CD14-positive monocyte (primary cell): ENCODE measurements around the gene KIF17. TPM values are rescaled to one million over a fixed set of nuclear protein-coding genes. Genes with fewer than 3 reads are reported as not detected.

ENCODE experiments used
- DNase-seq, 3 donors: peaks; one replicate each; pipeline ENCODE4 v3.0.0-alpha.2; 2011 to 2022
- H2AFZ ChIP-seq: 2 replicates; pipeline ENCODE4 v1.6.0; 2012; ENCODE audit warnings: mild to moderate bottlenecking, low read depth, low read length, inconsistent platforms; ENCODE audit not compliant: insufficient read depth, poor library complexity, severe bottlenecking
- H3K27ac ChIP-seq, 2 donors: 1 replicate in 1 of 2; 2 replicates in 1 of 2; pipeline ENCODE4 v1.5.1; 2012 to 2013; ENCODE audit warnings: low read length in 2 of 2, control low read depth in 1 of 2, inconsistent platforms in 1 of 2, low read depth in 1 of 2, mild to moderate bottlenecking in 1 of 2
- H3K27me3 ChIP-seq, 2 donors: one replicate each; pipeline versions ENCODE4 v1.6.0 to v1.6.1; 2011 to 2013; ENCODE audit warnings: low read length in 2 of 2; ENCODE audit not compliant: control insufficient read depth in 2 of 2, insufficient read depth in 2 of 2
- H3K36me3 ChIP-seq, 2 donors: replicated peaks in 1 of 2; 1 replicate in 1 of 2; 2 replicates in 1 of 2; pipeline versions ENCODE4 v1.5.1 to v1.6.1; 2012 to 2013; ENCODE audit warnings: low read length in 2 of 2, control low read depth in 1 of 2, inconsistent platforms in 1 of 2, mild to moderate bottlenecking in 1 of 2; ENCODE audit not compliant: insufficient read depth in 2 of 2, control insufficient read depth in 1 of 2
- H3K4me1 ChIP-seq, 2 donors: 1 replicate in 1 of 2; 2 replicates in 1 of 2; pipeline versions ENCODE4 v1.5.1 to v1.6.1; 2012 to 2013; ENCODE audit warnings: low read length in 2 of 2, control low read depth in 1 of 2, inconsistent platforms in 1 of 2, mild to moderate bottlenecking in 1 of 2, moderate library complexity in 1 of 2; ENCODE audit not compliant: insufficient read depth in 2 of 2, control insufficient read depth in 1 of 2
- H3K4me2 ChIP-seq: replicated peaks from 2 replicates; pipeline ENCODE3; 2012; ENCODE audit warnings: low read length, moderate library complexity, mild to moderate bottlenecking; ENCODE audit not compliant: poor library complexity, severe bottlenecking; ENCODE audit errors: extremely low read depth
- H3K4me3 ChIP-seq, 3 experiments: fragments of 200-600 bp in 1 of 3; sonication (generic) in 1 of 3; replicated peaks in 1 of 3; 1 replicate in 2 of 3; 2 replicates in 1 of 3; pipeline ENCODE4 v1.5.1; 2011 to 2013; ENCODE audit warnings: low read length in 3 of 3, mild to moderate bottlenecking in 3 of 3, control low read depth in 2 of 3, low read depth in 2 of 3, inconsistent platforms in 1 of 3, moderate library complexity in 1 of 3
- H3K79me2 ChIP-seq: 2 replicates; pipeline ENCODE4 v1.6.0; 2012; ENCODE audit warnings: mild to moderate bottlenecking, control low read depth, inconsistent platforms, low read length, moderate library complexity; ENCODE audit not compliant: insufficient read depth
- H3K9ac ChIP-seq: 2 replicates; pipeline ENCODE4 v1.6.0; 2017; ENCODE audit warnings: low read length, mild to moderate bottlenecking; ENCODE audit not compliant: insufficient read depth, poor library complexity, severe bottlenecking
- H3K9me3 ChIP-seq, 2 donors: replicated peaks in 1 of 2; 1 replicate in 1 of 2; 2 replicates in 1 of 2; pipeline versions ENCODE4 v1.5.1 to v1.6.1; 2012 to 2013; ENCODE audit warnings: low read length in 2 of 2, control low read depth in 1 of 2; ENCODE audit not compliant: control insufficient read depth in 1 of 2, insufficient read depth in 1 of 2
- H4K20me1 ChIP-seq: 2 replicates; pipeline ENCODE4 v1.6.0; 2012; ENCODE audit warnings: mild to moderate bottlenecking, low read length, control low read depth, moderate library complexity; ENCODE audit not compliant: insufficient read depth
- H3K27ac Mint-ChIP-seq, 7 donors: one replicate each; pipeline ENCODE4 v1.8.0; 2020; ENCODE audit warnings: mild to moderate bottlenecking in 7 of 7, mixed read lengths in 7 of 7, moderate library complexity in 6 of 7, inconsistent platforms in 2 of 7
- H3K27me3 Mint-ChIP-seq, 3 donors: one replicate each; pipeline ENCODE4 v1.8.0; 2021 to 2022; ENCODE audit warnings: low read depth in 3 of 3, mild to moderate bottlenecking in 3 of 3, mixed read lengths in 3 of 3, moderate library complexity in 3 of 3, inconsistent platforms in 1 of 3
- H3K36me3 Mint-ChIP-seq, 2 donors: one replicate each; pipeline ENCODE4 v1.8.0; 2020; ENCODE audit warnings: mixed read lengths in 2 of 2, inconsistent platforms in 1 of 2, mild to moderate bottlenecking in 1 of 2
- H3K4me1 Mint-ChIP-seq: one replicate; pipeline ENCODE4 v1.8.0; 2020; ENCODE audit warnings: mild to moderate bottlenecking, mixed read lengths
- H3K4me3 Mint-ChIP-seq, 2 donors: one replicate each; pipeline ENCODE4 v1.8.0; 2020; ENCODE audit warnings: mild to moderate bottlenecking in 2 of 2, mixed read lengths in 2 of 2, moderate library complexity in 1 of 2
- H3K9me3 Mint-ChIP-seq, 7 donors: one replicate each; pipeline ENCODE4 v1.8.0; 2020 to 2022; ENCODE audit warnings: mixed read lengths in 7 of 7, mild to moderate bottlenecking in 6 of 7, moderate library complexity in 6 of 7, inconsistent platforms in 2 of 7
- CTCF ChIP-seq: fragments of 200-600 bp; IDR thresholded peaks from one replicate; pipeline ENCODE4 v1.8.0; 2022; ENCODE audit warnings: antibody characterized with exemption, mild to moderate bottlenecking
- WGBS: methylation state at CpG from one replicate; pipeline ENCODE4 v1.1.5; 2013; ENCODE audit warnings: missing lambda C conversion rate; ENCODE audit not compliant: insufficient coverage; 5-methylcytosine and 5-hydroxymethylcytosine counted together
- intact Hi-C, 2 donors: fragments of 100-400 bp; cut with micrococcal nuclease; formaldehyde crosslinking; loops; one replicate each; pipeline versions ENCODE4 v1.15.0 to v1.15.1; 2023
- polyA plus RNA-seq, 3 donors: library from polyadenylated mRNA; depleted of rRNA in 1 of 3; unstranded in 2 of 3; stranded (reverse) in 1 of 3; fragments of 300-500 nt in 2 of 3; fragments of >200 nt in 1 of 3; fragmentation: Illumina TruSeq in 2 of 3; gene quantifications; 1 replicate in 2 of 3; 2 replicates in 1 of 3; pipeline ENCODE4 v1.2.3, GENCODE V29; 2012 to 2021

KIF17 gene
- polyA plus RNA-seq, 3 donors, result 0.16 TPM; not detected in 2

- Histone ChIP-seq H3K9me3 (peaks cover 0 to 11% of the 10 kb centered on the region in 2 donors), H3K79me2 (no peaks in the 10 kb centered on the region), H3K27me3 (peaks cover 26 to 55% of the 10 kb centered on the region in 2 donors), H3K27ac (no peak overlapping the region), H4K20me1 (no peaks in the 10 kb centered on the region), H3K4me2 (no peak overlapping the region), H3K9ac (no peak overlapping the region), H3K4me3 (no peak overlapping the region), H2AFZ (no peak overlapping the region), H3K36me3 (no peaks in the 10 kb centered on the region), H3K4me1 (peaks cover 19 to 25% of the 10 kb centered on the region in 2 donors)
- 79% methylated on average over 9 of the region's 14 CpGs for WGBS
- peaks cover 48 to 61% (median 57%) of the 10 kb centered on the region in 3 donors for H3K27me3 Mint-ChIP-seq
- TF ChIP-seq CTCF, result no peak
- peak overlapping the region in 1 of 2 donors; percentile 62 for H3K4me3 Mint-ChIP-seq
- H3K9me3 Mint-ChIP-seq, result peaks cover 0 to 18% (median 4%) of the 10 kb centered on the region in 7 donors
- H3K36me3 Mint-ChIP-seq, result peaks cover 0 to 2% of the 10 kb centered on the region in 2 donors
- DNase-seq, result no peak
- intact Hi-C loops, result no loop called here
- no peak overlapping the region for H3K27ac Mint-ChIP-seq
- H3K4me1 Mint-ChIP-seq, result peaks cover 23% of the 10 kb centered on the region
Measured at GRCh38 chr1:20729155-20729931, 11.5 kb upstream of the KIF17 start.

GRCh38 chr1:20728371-20729154 is 10.8 kb upstream of the KIF17 start:
- no peak for TF ChIP-seq CTCF
- H3K27ac ChIP-seq, result no peak overlapping the region
- no peak for DNase-seq
- H3K27me3 ChIP-seq, result peaks cover 24 to 52% of the 10 kb centered on the region in 2 donors
- H3K4me1 ChIP-seq, result peaks cover 18 to 24% of the 10 kb centered on the region in 2 donors
- peaks cover 0 to 18% (median 4%) of the 10 kb centered on the region in 7 donors for H3K9me3 Mint-ChIP-seq
- H4K20me1 ChIP-seq, result no peaks in the 10 kb centered on the region
- intact Hi-C loops, result no loop called here
- H3K36me3 ChIP-seq, result no peaks in the 10 kb centered on the region
- no peak overlapping the region for H3K4me2 ChIP-seq
- H3K4me3 Mint-ChIP-seq, result peak overlapping the region in 1 of 2 donors; percentile 2
- peaks cover 43 to 57% (median 53%) of the 10 kb centered on the region in 3 donors for H3K27me3 Mint-ChIP-seq
- no peaks in the 10 kb centered on the region for H3K79me2 ChIP-seq
- H3K9ac ChIP-seq, result no peak overlapping the region
- H3K9me3 ChIP-seq, result peaks cover 0 to 11% of the 10 kb centered on the region in 2 donors
- peaks cover 0 to 2% of the 10 kb centered on the region in 2 donors for H3K36me3 Mint-ChIP-seq
- H3K4me3 ChIP-seq, result no peak overlapping the region
- H3K27ac Mint-ChIP-seq, result no peak overlapping the region
- H2AFZ ChIP-seq, result no peak overlapping the region
- 65% methylated on average over 5 of the region's 9 CpGs for WGBS
- peaks cover 22% of the 10 kb centered on the region for H3K4me1 Mint-ChIP-seq
